ENCODE results near the gene CDH13.

- TF ChIP-seq EP300 (IDR thresholded peaks at IDR 0.05; ENCODE audit: borderline replicate concordance in 1 of 2, control insufficient read depth in 1 of 2, low read depth in 2 of 2, low read length in 2 of 2) = no peak
- no peak for TF ChIP-seq YY1 (IDR thresholded peaks at IDR 0.05; ENCODE audit: low read depth, low read length)
- TF ChIP-seq BHLHE40 (IDR thresholded peaks at IDR 0.05; ENCODE audit: borderline replicate concordance in 1 of 2, low read depth in 2 of 2, low read length in 1 of 2) = no peak
- TF ChIP-seq YBX1 (IDR thresholded peaks at IDR 0.05) = no peak
- TF ChIP-seq CTCF (IDR thresholded peaks at IDR 0.05 in 2 of 3, conservative IDR thresholded peaks at IDR 0.05 in 1 of 3; ENCODE audit: control insufficient read depth in 2 of 3, extremely low read depth in 1 of 3, insufficient read depth in 1 of 3, low read depth in 3 of 3, low read length in 3 of 3) = no peak
- no peak for TF ChIP-seq EZH2 (IDR thresholded peaks at IDR 0.05; ENCODE audit: borderline replicate concordance, control insufficient read depth, low read depth, low read length)
- TF ChIP-seq NBN (IDR thresholded peaks at IDR 0.05) = no peak
- no peak for TF ChIP-seq ATF3 (IDR thresholded peaks at IDR 0.05; ENCODE audit: borderline replicate concordance, extremely low read depth, low read depth, low read length)
- no peak for TF ChIP-seq CHD4 (IDR thresholded peaks at IDR 0.05)
- TF ChIP-seq SP1 (IDR thresholded peaks at IDR 0.05; ENCODE audit: low read depth, low read length) = no peak
- TF ChIP-seq ESRRA (IDR thresholded peaks at IDR 0.05; ENCODE audit: low read length) = no peak
Measured at GRCh38 chr16:83066881-83067280, 440.1 kb downstream of the CDH13 start.
